ENCODE results near the gene FOSL1.

GRCh38 chr11:65947133-65947532 is 46.9 kb upstream of the FOSL1 start:
- TF ChIP-seq POLR2A (IDR thresholded peaks at IDR 0.05; ENCODE audit: low read depth, low read length) = no peak
- TF ChIP-seq EZH2 (IDR thresholded peaks at IDR 0.05; ENCODE audit: borderline replicate concordance, low read depth, low read length, severe bottlenecking) = no peak
- TF ChIP-seq CTCF (IDR thresholded peaks at IDR 0.05; ENCODE audit: extremely low read depth in 1 of 2, insufficient read depth in 1 of 2, low read depth in 1 of 2, low read length in 2 of 2) = no peak
- TF ChIP-seq JUN (IDR thresholded peaks at IDR 0.05; ENCODE audit: borderline replicate concordance, insufficient read depth, insufficient read length, low read depth) = no peak
- no peak for TF ChIP-seq POLR2AphosphoS5 (IDR thresholded peaks at IDR 0.05; ENCODE audit: insufficient read depth, low read depth, low read length)

All from endothelial cell of umbilical vein (primary cell).